ENCODE measurements around the gene C19orf73. TPM values are rescaled to one million over a fixed set of nuclear protein-coding genes. Genes with fewer than 3 reads are reported as not detected.
A peak's percentile ranks its signal among the peaks of the same experiment; 100 is the strongest.

Gene C19orf73
- total and polyA plus RNA-seq, 9 of the 15 experiments (the other 6 are each of a cell fraction or from before 2014, with no cell fraction given) = 0.08 to 7.4 (median 1.4) TPM

- 0 out of 2 replicates have a peak, but pooled peaks have one; percentile 10 for TF ChIP-seq FOXM1 (IDR thresholded peaks at IDR 0.05; ENCODE audit: low read depth)
- TF ChIP-seq FOXM1 (CRISPR knock-in tag; IDR thresholded peaks at IDR 0.05; ENCODE audit: low read depth) = no peak
- no peak for TF ChIP-seq ZNF280B (CRISPR knock-in tag; IDR thresholded peaks at IDR 0.05)
- no peak for TF ChIP-seq DLX4 (CRISPR knock-in tag; IDR thresholded peaks at IDR 0.05)
- TF ChIP-seq, protein P1, sequence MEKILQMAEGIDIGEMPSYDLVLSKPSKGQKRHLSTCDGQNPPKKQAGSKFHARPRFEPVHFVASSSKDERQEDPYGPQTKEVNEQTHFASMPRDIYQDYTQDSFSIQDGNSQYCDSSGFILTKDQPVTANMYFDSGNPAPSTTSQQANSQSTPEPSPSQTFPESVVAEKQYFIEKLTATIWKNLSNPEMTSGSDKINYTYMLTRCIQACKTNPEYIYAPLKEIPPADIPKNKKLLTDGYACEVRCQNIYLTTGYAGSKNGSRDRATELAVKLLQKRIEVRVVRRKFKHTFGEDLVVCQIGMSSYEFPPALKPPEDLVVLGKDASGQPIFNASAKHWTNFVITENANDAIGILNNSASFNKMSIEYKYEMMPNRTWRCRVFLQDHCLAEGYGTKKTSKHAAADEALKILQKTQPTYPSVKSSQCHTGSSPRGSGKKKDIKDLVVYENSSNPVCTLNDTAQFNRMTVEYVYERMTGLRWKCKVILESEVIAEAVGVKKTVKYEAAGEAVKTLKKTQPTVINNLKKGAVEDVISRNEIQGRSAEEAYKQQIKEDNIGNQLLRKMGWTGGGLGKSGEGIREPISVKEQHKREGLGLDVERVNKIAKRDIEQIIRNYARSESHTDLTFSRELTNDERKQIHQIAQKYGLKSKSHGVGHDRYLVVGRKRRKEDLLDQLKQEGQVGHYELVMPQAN (IDR thresholded peaks at IDR 0.05; ENCODE audit: borderline replicate concordance) = peak; percentile 81
- TF ChIP-seq, protein P2, sequence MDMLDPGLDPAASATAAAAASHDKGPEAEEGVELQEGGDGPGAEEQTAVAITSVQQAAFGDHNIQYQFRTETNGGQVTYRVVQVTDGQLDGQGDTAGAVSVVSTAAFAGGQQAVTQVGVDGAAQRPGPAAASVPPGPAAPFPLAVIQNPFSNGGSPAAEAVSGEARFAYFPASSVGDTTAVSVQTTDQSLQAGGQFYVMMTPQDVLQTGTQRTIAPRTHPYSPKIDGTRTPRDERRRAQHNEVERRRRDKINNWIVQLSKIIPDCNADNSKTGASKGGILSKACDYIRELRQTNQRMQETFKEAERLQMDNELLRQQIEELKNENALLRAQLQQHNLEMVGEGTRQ (CRISPR knock-in tag; IDR thresholded peaks at IDR 0.05) = peak; percentile 92
- TF ChIP-seq ZNF407 (IDR thresholded peaks at IDR 0.05; ENCODE audit: low read depth) = no peak
- TF ChIP-seq RBBP5 (IDR thresholded peaks at IDR 0.05; ENCODE audit: borderline replicate concordance, insufficient read depth, low read length, poor library complexity, severe bottlenecking) = no peak
- TF ChIP-seq SAP30 (IDR thresholded peaks at IDR 0.05; ENCODE audit: borderline replicate concordance, insufficient read depth, low read depth, low read length, poor library complexity, severe bottlenecking) = peak; percentile 83
- no peak for TF ChIP-seq ZNF511 (CRISPR knock-in tag; IDR thresholded peaks at IDR 0.05)
Observed at GRCh38 chr19:49151267-49152118, 32.5 kb upstream of the C19orf73 start (continued).

All from K562 (cell line).